K562 (cell line): ENCODE results near the gene ASPRV1. TPM values are rescaled to one million over a fixed set of nuclear protein-coding genes. Genes with fewer than 3 reads are reported as not detected.
A peak's percentile ranks its signal among the peaks of the same experiment; 100 is the strongest.

Experiments
- ATAC-seq: fragments of 200-7000 bp; cut with Tn5 transposase; 3 replicates; pipeline ENCODE4 v1.9.1; 2020; ENCODE audit warnings: moderate library complexity
- BruUV-seq: library from RNA; stranded (reverse); fragments of 400-500 nt; replicated peaks from 2 replicates; lab custom pipeline; 2021; lab: Mats Ljungman, UMichigan
- CTCF ChIA-PET: fragments of 300-600 bp; formaldehyde crosslinking; extraction: SDS; loops from one replicate; lab custom pipeline; 2021; ENCODE audit warnings: low intra/inter-chr PET ratio; lab: Yijun Ruan, JAX
- POLR2A ChIA-PET: fragments of 300-600, 350-650 bp; sonication (Branson Sonifier 250); formaldehyde crosslinking; extraction: SDS; loops from one replicate; lab custom pipeline; 2021; ENCODE audit warnings: antibody characterized with exemption, inconsistent platforms; lab: Yijun Ruan, JAX
- DNase-seq, 4 experiments: peaks; one replicate each; pipeline versions ENCODE4 v3.0.0 to v3.0.0-alpha.2; 2011 to 2018; ENCODE audit warnings: low spot score in 3 of 4, mixed read lengths in 3 of 4; ENCODE audit errors: extremely low read depth in 1 of 4
- FAIRE-seq: peaks from 2 replicates; lab custom pipeline; 2011; peaks lifted over from hg19 to GRCh38; lab: Jason Lieb, UNC
- H2AFZ ChIP-seq: 2 replicates; pipeline ENCODE4 v1.6.0; 2011; ENCODE audit warnings: low read depth, low read length, control low read depth, inconsistent platforms
- H3K27ac ChIP-seq: fragments of 200-600 bp; 3 replicates; pipeline ENCODE4 v1.8.0; 2011; ENCODE audit warnings: low read depth, mild to moderate bottlenecking, control low read depth, inconsistent platforms, low read length, moderate library complexity, mixed read lengths; ENCODE audit errors: extremely low read depth
- H3K27me3 ChIP-seq, 2 experiments: fragments of 300-600 bp in 1 of 2; 2 replicates in 1 of 2; 3 replicates in 1 of 2; pipeline versions ENCODE4 v1.6.0 to v1.8.0; 2011; ENCODE audit warnings: inconsistent platforms in 2 of 2, low read length in 2 of 2, mild to moderate bottlenecking in 1 of 2, mixed read lengths in 1 of 2, moderate library complexity in 1 of 2; ENCODE audit not compliant: control insufficient read depth in 2 of 2, insufficient read depth in 2 of 2
- H3K36me3 ChIP-seq: fragments of 300-600 bp; 3 replicates; pipeline ENCODE4 v1.8.0; 2011; ENCODE audit warnings: mild to moderate bottlenecking, low read length, inconsistent platforms; ENCODE audit not compliant: control insufficient read depth, insufficient read depth
- H3K4me1 ChIP-seq, 2 experiments: fragments of 200-600 bp in 1 of 2; replicated peaks in 1 of 2; 2 replicates in 1 of 2; 3 replicates in 1 of 2; pipeline versions ENCODE4 v1.5.1 to v1.8.0; 2011; ENCODE audit warnings: inconsistent platforms in 2 of 2, low read length in 2 of 2, mild to moderate bottlenecking in 1 of 2, mixed read lengths in 1 of 2, moderate library complexity in 1 of 2; ENCODE audit not compliant: control insufficient read depth in 2 of 2, insufficient read depth in 2 of 2
- H3K4me2 ChIP-seq: 2 replicates; pipeline ENCODE4 v1.6.1; 2011; ENCODE audit warnings: low read length, control low read depth, inconsistent platforms, mixed read lengths; ENCODE audit not compliant: insufficient read depth
- H3K4me3 ChIP-seq: fragments of 200-600 bp; sonication (generic), shearing (Covaris generic); 2 replicates; pipeline ENCODE4 v1.5.1; 2016; ENCODE audit warnings: control low read depth, inconsistent platforms
- H3K79me2 ChIP-seq: fragments of 200-600 bp; 3 replicates; pipeline ENCODE4 v1.8.0; 2011; ENCODE audit warnings: low read length, inconsistent platforms; ENCODE audit not compliant: control insufficient read depth, insufficient read depth
- H3K9ac ChIP-seq, 2 experiments: 2 replicates each; pipeline versions ENCODE4 v1.6.0 to v1.6.1; 2011; ENCODE audit warnings: low read depth in 2 of 2, low read length in 2 of 2, control low read depth in 1 of 2, inconsistent platforms in 1 of 2, mild to moderate bottlenecking in 1 of 2, mixed read lengths in 1 of 2; ENCODE audit not compliant: insufficient read depth in 1 of 2
- H3K9me1 ChIP-seq: one replicate; pipeline ENCODE4 v1.6.0; 2011; ENCODE audit warnings: inconsistent platforms, mild to moderate bottlenecking, low read length, moderate library complexity; ENCODE audit not compliant: control insufficient read depth, insufficient read depth
- H3K9me3 ChIP-seq: replicated peaks from 2 replicates; pipeline ENCODE4 v1.5.1; 2011; ENCODE audit warnings: low read depth, low read length, inconsistent platforms; ENCODE audit not compliant: control insufficient read depth, insufficient read depth
- H4K20me1 ChIP-seq: replicated peaks from 2 replicates; pipeline ENCODE4 v1.6.1; 2011; ENCODE audit warnings: low read length, inconsistent platforms, mixed read lengths; ENCODE audit not compliant: control insufficient read depth, insufficient read depth
- ARID1B ChIP-seq: fragments of 450-650 bp; IDR thresholded peaks from 2 replicates; pipeline ENCODE4 v1.6.1; 2016; ENCODE audit warnings: antibody characterized with exemption, mild to moderate bottlenecking, inconsistent platforms
- CCNT2 ChIP-seq: IDR thresholded peaks from 2 replicates; pipeline ENCODE4 v1.6.1; 2011; ENCODE audit warnings: borderline replicate concordance, low read depth, mild to moderate bottlenecking, moderate library complexity, mixed read lengths, low read length; ENCODE audit not compliant: insufficient read length; ENCODE audit errors: extremely low read depth
- DMBX1 ChIP-seq: fragments of 250-450 bp; sonication (Bioruptor Pico); IDR thresholded peaks from 2 replicates; pipeline ENCODE4 v1.8.0; 2022; ENCODE audit warnings: inconsistent platforms, mild to moderate bottlenecking, moderate library complexity, borderline replicate concordance
- JUN ChIP-seq, 2 experiments: sonication (generic) in 1 of 2; formaldehyde crosslinking in 1 of 2; IDR thresholded peaks; 2 replicates each; pipeline versions ENCODE4 v1.6.1 to v1.8.0; 2012 to 2022; ENCODE audit warnings: borderline replicate concordance in 2 of 2, mild to moderate bottlenecking in 2 of 2, improper control_type of control experiment in 1 of 2, low read depth in 1 of 2, low read length in 1 of 2, missing genetic modification reagents in 1 of 2
- MBD2 ChIP-seq: sonication (generic); IDR thresholded peaks from 2 replicates; pipeline ENCODE4 v1.6.1; 2016; ENCODE audit warnings: low read depth, borderline replicate concordance
- NR2C2 ChIP-seq, 2 experiments: fragments of 200-800 bp in 1 of 2; sonication (Bioruptor generic) in 1 of 2; sonication (generic) in 1 of 2; formaldehyde crosslinking in 1 of 2; IDR thresholded peaks; 2 replicates each; pipeline versions ENCODE4 v1.6.1 to v1.8.0; 2016 to 2022; ENCODE audit warnings: mild to moderate bottlenecking in 1 of 2, missing compliant biosample characterization in 1 of 2, missing genetic modification characterization in 1 of 2, missing genetic modification reagents in 1 of 2
- SREBF2 ChIP-seq: sonication (generic); formaldehyde crosslinking; IDR thresholded peaks from 2 replicates; pipeline ENCODE4 v1.4.0; 2020; ENCODE audit warnings: mild to moderate bottlenecking, missing genetic modification reagents
- ZKSCAN8 ChIP-seq: fragments of 200-800 bp; sonication (Bioruptor generic); IDR thresholded peaks from 2 replicates; pipeline ENCODE4 v1.6.1; 2016; ENCODE audit warnings: missing genetic modification characterization, missing compliant biosample characterization
- ZNF175 ChIP-seq: fragments of 200-800 bp; sonication (Bioruptor generic); IDR thresholded peaks from 2 replicates; pipeline ENCODE4 v1.6.1; 2016; ENCODE audit warnings: low read depth, mild to moderate bottlenecking, missing genetic modification characterization, missing compliant biosample characterization
- ZNF444 ChIP-seq: fragments of 250-450 bp; sonication (Bioruptor Pico); IDR thresholded peaks from 2 replicates; pipeline ENCODE4 v1.4.0; 2020; ENCODE audit warnings: mild to moderate bottlenecking, moderate library complexity
- WGBS: fragments of 100-300 bp; shearing (Covaris generic); methylation state at CpG from one replicate; pipeline ENCODE4 v1.1.6; 2016; ENCODE audit warnings: low coverage, mixed read lengths; ENCODE audit not compliant: insufficient coverage; ENCODE audit errors: missing lambda C conversion rate; 5-methylcytosine and 5-hydroxymethylcytosine counted together
- in situ Hi-C: fragments of 300-500 bp; cut with MboI; formaldehyde crosslinking; loops from 4 replicates; pipeline ENCODE4 v1.15.0; 2018; ENCODE audit warnings: inconsistent platforms, mixed read lengths
- intact Hi-C: fragments of 100-400 bp; cut with micrococcal nuclease; formaldehyde crosslinking; loops from 2 replicates; pipeline ENCODE4 v1.14.2; 2022
- polyA plus RNA-seq, 8 experiments: library from polyadenylated mRNA; depleted of rRNA in 4 of 8; stranded (reverse) in 5 of 8; unstranded in 3 of 8; fragments of >200 nt; fragmentation: Nextera tagmentation in 2 of 8; fragmentation: Illumina TruSeq in 1 of 8; extraction: Ambion mirVana in 2 of 8; extraction: Trizol in 1 of 8; gene quantifications; 2 replicates each; pipeline versions ENCODE4 v1.2.1 to v1.2.3, GENCODE V29; 2011 to 2014; ENCODE audit warnings: inconsistent platforms in 1 of 8, missing spikeins in 1 of 8
- total RNA-seq, 7 experiments: library from RNA; depleted of rRNA in 6 of 7; stranded (reverse); fragments of >200 nt in 6 of 7; fragmentation: Illumina TruSeq in 2 of 7; extraction: Trizol in 2 of 7; gene quantifications; 2 replicates each; pipeline versions ENCODE4 v1.2.1 to v1.2.3, GENCODE V29; 2011 to 2021; ENCODE audit warnings: low replicate concordance in 1 of 7
- TF ChIP-seq, protein P1 (sequence below): fragments of 450-650 bp; IDR thresholded peaks from 2 replicates; pipeline ENCODE4 v1.6.1; 2016; ENCODE audit warnings: missing biosample characterization, missing genetic modification characterization
- TF ChIP-seq, protein P2 (sequence below): fragments of 200-400 bp; formaldehyde crosslinking; IDR thresholded peaks from 2 replicates; pipeline ENCODE4 v1.6.1; 2017; ENCODE audit warnings: mild to moderate bottlenecking, low read depth, low read length, moderate library complexity
- TF ChIP-seq, protein P3 (sequence below), 2 experiments: fragments of 450-650 bp in 1 of 2; sonication (generic) in 1 of 2; formaldehyde crosslinking in 1 of 2; IDR thresholded peaks in 1 of 2; conservative IDR thresholded peaks in 1 of 2; 2 replicates each; pipeline versions ENCODE4 v1.6.1 to v1.8.1; 2016 to 2023; ENCODE audit warnings: mild to moderate bottlenecking in 2 of 2, moderate library complexity in 2 of 2, inconsistent platforms in 1 of 2, missing genetic modification reagents in 1 of 2

Gene ASPRV1
- total and polyA plus RNA-seq, 9 of the 15 experiments (the other 6 are each of a cell fraction or from before 2014, with no cell fraction given) = 0.17 to 0.72 (median 0.47) TPM; not detected in 1

DNA sequence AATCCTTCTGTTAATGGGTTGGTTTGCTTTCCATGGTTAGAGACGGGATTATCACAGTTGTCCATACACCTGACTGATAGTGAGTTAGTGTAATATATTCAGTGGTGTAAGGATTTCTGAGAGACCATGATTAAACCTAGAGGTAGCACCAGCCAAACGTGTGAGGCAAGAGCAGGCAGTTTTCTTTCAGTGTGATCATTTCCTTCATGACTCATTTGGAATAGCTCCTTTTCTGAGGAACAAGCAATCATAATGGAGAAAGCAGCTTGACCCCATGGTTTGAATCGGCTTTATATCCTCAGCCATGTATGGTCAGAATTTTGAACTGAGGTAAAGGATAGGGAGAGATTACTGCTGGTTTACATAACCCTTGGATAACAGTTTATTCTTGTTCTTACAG is 43.6 kb downstream of the ASPRV1 start:
- Histone ChIP-seq H3K27me3 (no peaks in the 10 kb centered on the region), H3K4me1 (peaks cover 15 to 20% of the 10 kb centered on the region in 2 experiments), H3K9ac (peak overlapping the region; percentile 1 to 87; a peak in 2 of 4 replicates), H3K79me2 (peaks cover 52% of the 10 kb centered on the region), H2AFZ (no peak overlapping the region), H4K20me1 (no peaks in the 10 kb centered on the region), H3K9me1 (no peaks in the 10 kb centered on the region), H3K4me2 (peak overlapping the region; percentile 45), H3K9me3 (no peaks in the 10 kb centered on the region), H3K27ac (peak overlapping the region; percentile 43), H3K4me3 (no peak overlapping the region), H3K36me3 (peaks cover 68% of the 10 kb centered on the region)
- FAIRE-seq (no peak), DNase-seq (peak in 2 of 4 experiments; percentile 16 to 50), ATAC-seq (no peak)
- in situ Hi-C loops = loop anchor here (5.0 to 25.0 kb wide), 3 partner anchors 149 to 719 kb away; partner anchors contain the start of gene FAM136A
- CTCF ChIA-PET = no interaction called here
- intact Hi-C loops = loop anchor here (10.0 kb wide), 1 partner anchor 273 kb away; the partner anchor contains the start of gene AAK1
- no TSS peak for BruUV-seq
- POLR2A ChIA-PET = interaction anchor here (1.0 to 12.6 kb wide), 6 partner anchors 14 to 170 kb away, joined by 4 to 107 read pairs (median 4); no protein-coding TSS in a partner anchor
- WGBS = 16% methylated on average over 3 of the region's 3 CpGs
- no peak for TF ChIP-seq DMBX1
- peak; percentile 57 for TF ChIP-seq ZNF175 (CRISPR knock-in tag)
- TF ChIP-seq MBD2 = no peak
- TF ChIP-seq, protein P1, sequence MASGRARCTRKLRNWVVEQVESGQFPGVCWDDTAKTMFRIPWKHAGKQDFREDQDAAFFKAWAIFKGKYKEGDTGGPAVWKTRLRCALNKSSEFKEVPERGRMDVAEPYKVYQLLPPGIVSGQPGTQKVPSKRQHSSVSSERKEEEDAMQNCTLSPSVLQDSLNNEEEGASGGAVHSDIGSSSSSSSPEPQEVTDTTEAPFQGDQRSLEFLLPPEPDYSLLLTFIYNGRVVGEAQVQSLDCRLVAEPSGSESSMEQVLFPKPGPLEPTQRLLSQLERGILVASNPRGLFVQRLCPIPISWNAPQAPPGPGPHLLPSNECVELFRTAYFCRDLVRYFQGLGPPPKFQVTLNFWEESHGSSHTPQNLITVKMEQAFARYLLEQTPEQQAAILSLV (tag) = peak; percentile 48; the same call in 1 of the 2 replicates
- TF ChIP-seq CCNT2 = no peak
- TF ChIP-seq, protein P2, sequence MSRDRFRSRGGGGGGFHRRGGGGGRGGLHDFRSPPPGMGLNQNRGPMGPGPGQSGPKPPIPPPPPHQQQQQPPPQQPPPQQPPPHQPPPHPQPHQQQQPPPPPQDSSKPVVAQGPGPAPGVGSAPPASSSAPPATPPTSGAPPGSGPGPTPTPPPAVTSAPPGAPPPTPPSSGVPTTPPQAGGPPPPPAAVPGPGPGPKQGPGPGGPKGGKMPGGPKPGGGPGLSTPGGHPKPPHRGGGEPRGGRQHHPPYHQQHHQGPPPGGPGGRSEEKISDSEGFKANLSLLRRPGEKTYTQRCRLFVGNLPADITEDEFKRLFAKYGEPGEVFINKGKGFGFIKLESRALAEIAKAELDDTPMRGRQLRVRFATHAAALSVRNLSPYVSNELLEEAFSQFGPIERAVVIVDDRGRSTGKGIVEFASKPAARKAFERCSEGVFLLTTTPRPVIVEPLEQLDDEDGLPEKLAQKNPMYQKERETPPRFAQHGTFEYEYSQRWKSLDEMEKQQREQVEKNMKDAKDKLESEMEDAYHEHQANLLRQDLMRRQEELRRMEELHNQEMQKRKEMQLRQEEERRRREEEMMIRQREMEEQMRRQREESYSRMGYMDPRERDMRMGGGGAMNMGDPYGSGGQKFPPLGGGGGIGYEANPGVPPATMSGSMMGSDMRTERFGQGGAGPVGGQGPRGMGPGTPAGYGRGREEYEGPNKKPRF = no peak
- TF ChIP-seq, protein P3, sequence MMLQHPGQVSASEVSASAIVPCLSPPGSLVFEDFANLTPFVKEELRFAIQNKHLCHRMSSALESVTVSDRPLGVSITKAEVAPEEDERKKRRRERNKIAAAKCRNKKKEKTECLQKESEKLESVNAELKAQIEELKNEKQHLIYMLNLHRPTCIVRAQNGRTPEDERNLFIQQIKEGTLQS (IDR thresholded peaks at IDR 0.05) = peak; percentile 76
- TF ChIP-seq, protein P3 (CRISPR knock-in tag; conservative IDR thresholded peaks at IDR 0.05) = no peak
- no peak for TF ChIP-seq SREBF2 (CRISPR knock-in tag)
- TF ChIP-seq ARID1B = peak; percentile 26; the same call in 1 of the 2 replicates
- TF ChIP-seq ZKSCAN8 (CRISPR knock-in tag) = 0 out of 2 replicates have a peak, but pooled peaks have one; percentile 40
- peak; percentile 53; the same call in 1 of the 2 replicates for TF ChIP-seq JUN (IDR thresholded peaks at IDR 0.05; ENCODE audit: borderline replicate concordance, low read depth, low read length)
- TF ChIP-seq JUN (CRISPR knock-in tag; IDR thresholded peaks at IDR 0.05; ENCODE audit: borderline replicate concordance) = no peak
- no peak for TF ChIP-seq NR2C2 (CRISPR knock-in tag; IDR thresholded peaks at IDR 0.05)
- peak; percentile 28; the same call in 1 of the 2 replicates for TF ChIP-seq NR2C2 (tag; IDR thresholded peaks at IDR 0.05)
- no peak for TF ChIP-seq ZNF444 (CRISPR knock-in tag)
